ENCODE data around the gene SEMA3A. TPM values are rescaled to one million over a fixed set of nuclear protein-coding genes. Genes with fewer than 3 reads are reported as not detected.
A peak's percentile ranks its signal among the peaks of the same experiment; 100 is the strongest.
"Not testable (repeated sequence)": the region's sequence is repeated elsewhere in the genome, so short reads cannot be mapped to it uniquely, and the experiment has no call there.

The SEMA3A gene
- total RNA-seq, 1 donor, result 47.1 TPM

DNA sequence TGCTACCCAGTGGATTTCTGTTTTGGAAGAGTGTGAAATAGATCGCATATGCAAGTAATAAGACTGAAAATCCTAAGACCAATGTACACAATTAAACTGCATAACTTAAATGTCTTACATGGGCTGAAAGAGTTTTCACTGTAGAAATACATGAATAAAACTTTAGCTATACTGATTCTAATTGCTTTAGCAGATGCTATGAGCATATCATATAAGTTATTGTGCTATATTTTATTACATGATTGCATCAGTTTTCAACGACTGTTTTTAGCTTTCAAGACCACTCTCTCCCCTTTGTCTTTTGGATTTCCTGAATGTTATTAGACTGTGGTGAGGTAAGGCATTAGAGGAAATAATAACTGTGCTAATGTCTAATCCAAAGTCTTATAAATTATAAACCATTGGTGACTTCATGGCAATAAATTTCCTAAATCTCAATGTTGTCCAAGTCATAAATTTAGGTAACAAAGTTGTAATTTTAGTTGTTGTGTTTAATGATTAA is 124.5 kb downstream of the SEMA3A start:
- no peak for DNase-seq (ENCODE audit: low read depth)
- TF ChIP-seq, protein P1, sequence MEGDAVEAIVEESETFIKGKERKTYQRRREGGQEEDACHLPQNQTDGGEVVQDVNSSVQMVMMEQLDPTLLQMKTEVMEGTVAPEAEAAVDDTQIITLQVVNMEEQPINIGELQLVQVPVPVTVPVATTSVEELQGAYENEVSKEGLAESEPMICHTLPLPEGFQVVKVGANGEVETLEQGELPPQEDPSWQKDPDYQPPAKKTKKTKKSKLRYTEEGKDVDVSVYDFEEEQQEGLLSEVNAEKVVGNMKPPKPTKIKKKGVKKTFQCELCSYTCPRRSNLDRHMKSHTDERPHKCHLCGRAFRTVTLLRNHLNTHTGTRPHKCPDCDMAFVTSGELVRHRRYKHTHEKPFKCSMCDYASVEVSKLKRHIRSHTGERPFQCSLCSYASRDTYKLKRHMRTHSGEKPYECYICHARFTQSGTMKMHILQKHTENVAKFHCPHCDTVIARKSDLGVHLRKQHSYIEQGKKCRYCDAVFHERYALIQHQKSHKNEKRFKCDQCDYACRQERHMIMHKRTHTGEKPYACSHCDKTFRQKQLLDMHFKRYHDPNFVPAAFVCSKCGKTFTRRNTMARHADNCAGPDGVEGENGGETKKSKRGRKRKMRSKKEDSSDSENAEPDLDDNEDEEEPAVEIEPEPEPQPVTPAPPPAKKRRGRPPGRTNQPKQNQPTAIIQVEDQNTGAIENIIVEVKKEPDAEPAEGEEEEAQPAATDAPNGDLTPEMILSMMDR (IDR thresholded peaks at IDR 0.05; ENCODE audit: insufficient read depth, low read depth, low read length), result no peak
- H3K4me3 ChIP-seq (ENCODE audit: low read depth, low read length), result no peak overlapping the region

DNA sequence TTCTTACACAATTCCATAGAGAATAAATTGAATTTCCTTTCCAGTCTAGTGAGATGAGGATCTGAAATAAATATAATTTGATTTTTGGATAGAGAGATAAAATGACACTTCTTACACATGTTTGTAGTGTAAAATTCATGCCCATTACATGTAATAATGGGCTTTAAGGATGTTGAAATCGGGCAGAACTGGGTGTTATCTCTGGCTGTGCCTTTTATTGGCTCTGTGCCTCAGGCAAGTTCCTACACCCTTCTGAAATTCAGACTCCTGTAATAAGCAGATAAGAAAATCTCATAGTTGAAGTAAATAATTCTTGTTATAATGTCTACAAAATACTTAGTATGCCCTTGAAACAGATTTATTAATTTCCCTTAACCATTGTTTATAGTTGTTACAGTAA is 125.6 kb downstream of the SEMA3A start:
- no peak for DNase-seq (ENCODE audit: low read depth)
- TF ChIP-seq, protein P1 (IDR thresholded peaks at IDR 0.05; ENCODE audit: insufficient read depth, low read depth, low read length), result no peak

DNA sequence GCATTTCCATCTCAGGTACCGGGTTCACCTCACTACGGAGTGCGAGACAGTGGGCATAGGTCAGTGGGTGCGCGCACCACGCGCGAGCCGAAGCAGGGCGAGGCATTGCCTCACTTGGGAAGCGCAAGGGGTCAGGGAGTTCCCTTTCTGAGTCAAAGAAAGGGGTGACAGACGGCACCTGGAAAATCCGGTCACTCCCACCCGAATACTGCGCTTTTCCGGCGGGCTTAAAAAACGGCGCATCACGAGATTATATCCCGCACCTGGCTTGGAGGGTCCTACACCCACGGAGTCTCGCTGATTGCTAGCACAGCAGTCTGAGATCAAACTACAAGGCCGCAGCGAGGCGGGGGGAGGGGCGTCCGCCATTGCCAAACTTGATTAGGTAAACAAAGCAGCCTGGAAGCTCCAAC is 132.1 kb downstream of the SEMA3A start:
- DNase-seq (ENCODE audit: low read depth), result not testable (repeated sequence)

More for the DNA sequence above, 125.6 kb downstream of the SEMA3A start:
- H3K4me3 ChIP-seq (ENCODE audit: low read depth, low read length), result no peak overlapping the region

DNA sequence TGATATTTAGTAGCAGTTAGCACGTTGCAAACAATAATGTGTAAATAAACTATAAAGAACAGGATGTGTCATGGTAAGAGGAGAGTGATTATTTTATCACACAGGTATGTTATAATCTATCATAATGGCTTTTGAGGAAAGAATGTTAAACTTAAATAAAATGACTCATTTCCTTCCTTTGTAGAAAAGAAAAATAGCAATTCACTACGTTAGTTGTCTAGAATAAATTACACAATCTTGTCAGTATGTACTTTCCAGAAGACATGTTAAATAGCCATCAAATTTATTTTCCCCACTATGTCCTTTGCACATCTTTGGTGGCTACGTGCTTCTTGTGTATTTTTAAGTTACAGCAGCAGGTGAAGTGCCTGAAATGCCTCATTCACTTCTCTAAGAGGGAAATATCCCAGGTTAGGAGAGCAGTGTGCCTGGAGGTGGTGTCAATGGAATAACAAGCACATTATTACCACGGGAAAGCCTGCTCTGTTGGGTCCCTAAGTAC is 133.8 kb downstream of the SEMA3A start:
- no peak overlapping the region for H3K4me3 ChIP-seq (ENCODE audit: low read depth, low read length)
- DNase-seq (ENCODE audit: low read depth), result peak; percentile 31
- TF ChIP-seq, protein P1 (IDR thresholded peaks at IDR 0.05; ENCODE audit: insufficient read depth, low read depth, low read length), result no peak

More for the DNA sequence above, 132.1 kb downstream of the SEMA3A start:
- not testable (repeated sequence) for H3K4me3 ChIP-seq (ENCODE audit: low read depth, low read length)

DNA sequence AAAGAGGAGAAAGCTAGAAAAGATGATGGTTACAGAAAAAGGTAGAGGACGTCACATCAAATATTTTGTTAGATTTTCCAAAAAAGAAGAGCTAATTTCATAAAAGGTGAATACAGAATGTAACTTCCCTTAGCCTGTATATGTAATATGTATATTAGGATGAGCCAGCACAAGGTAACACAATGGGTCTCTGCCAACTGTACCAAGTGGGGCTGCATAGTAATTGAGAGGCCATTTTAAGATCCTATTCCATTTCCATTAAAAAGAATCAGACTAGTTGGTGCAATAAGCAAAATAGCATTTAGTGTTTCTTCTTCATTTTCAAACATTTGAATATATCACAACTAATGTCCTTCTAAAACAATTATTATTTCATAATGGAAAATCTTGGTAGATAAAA is 134.6 kb downstream of the SEMA3A start:
- TF ChIP-seq, protein P1 (IDR thresholded peaks at IDR 0.05; ENCODE audit: insufficient read depth, low read depth, low read length), result no peak
- no peak for DNase-seq (ENCODE audit: low read depth)
- no peak overlapping the region for H3K4me3 ChIP-seq (ENCODE audit: low read depth, low read length)

DNA sequence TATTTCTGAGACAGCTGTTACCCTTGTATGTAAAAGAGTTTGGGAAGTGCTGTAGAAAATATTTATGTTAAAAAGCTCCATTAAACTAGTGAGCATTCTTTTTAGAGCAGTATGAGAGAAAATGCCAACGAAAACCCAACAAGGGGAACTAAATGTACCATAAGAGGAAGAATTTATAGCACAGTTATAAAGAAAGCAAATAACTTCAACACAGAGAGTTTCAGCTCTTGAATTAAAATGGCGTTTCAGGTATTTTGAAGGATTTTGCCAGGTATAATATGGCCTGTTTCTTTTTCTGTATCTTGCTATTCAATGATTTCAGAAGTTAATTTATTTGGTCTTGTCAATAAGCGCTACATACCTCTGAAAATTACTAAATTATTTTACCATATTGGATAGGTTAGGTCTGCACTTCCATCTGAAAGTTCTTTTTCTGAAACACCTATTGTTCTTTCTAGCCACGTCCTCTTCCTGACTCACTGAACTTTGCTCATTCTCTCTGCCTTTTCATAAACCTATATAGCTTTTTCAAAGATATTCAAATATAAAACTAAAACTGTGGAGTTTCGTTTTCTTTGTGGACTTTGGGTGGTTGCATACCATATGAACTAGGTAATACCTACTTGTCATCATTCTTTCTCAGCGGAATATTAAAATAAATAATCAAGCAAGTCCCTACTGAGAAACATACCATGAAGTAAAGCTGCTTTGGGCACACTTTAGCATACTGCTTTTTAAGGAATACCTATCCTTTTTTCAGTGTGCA is 136.1 kb downstream of the SEMA3A start:
- no peak overlapping the region for H3K4me3 ChIP-seq (ENCODE audit: low read depth, low read length)
- no peak for DNase-seq (ENCODE audit: low read depth)
- TF ChIP-seq, protein P1 (IDR thresholded peaks at IDR 0.05; ENCODE audit: insufficient read depth, low read depth, low read length), result no peak

DNA sequence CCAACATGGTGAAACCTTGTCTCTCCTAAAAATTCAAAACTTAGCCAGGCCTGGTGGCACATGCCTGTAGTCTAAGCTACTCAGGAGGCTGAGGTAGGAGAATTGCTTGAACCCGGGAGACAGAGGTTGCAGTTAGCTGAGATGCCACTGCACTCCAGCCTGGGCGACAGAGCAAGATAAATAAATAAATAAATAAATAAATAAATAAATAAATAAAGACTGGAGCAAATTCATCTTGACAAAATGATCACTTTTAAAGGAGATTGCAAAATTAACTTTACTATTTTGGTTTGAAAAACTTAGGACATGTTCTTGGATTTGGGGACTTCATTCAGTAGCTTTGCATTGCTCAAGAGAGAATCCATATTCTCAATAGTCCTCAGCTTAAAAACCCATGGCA is 137.0 kb downstream of the SEMA3A start:
- TF ChIP-seq, protein P1 (IDR thresholded peaks at IDR 0.05; ENCODE audit: insufficient read depth, low read depth, low read length), result no peak

More for the DNA sequence above, 137.0 kb downstream of the SEMA3A start:
- H3K4me3 ChIP-seq (ENCODE audit: low read depth, low read length), result no peak overlapping the region
- DNase-seq (ENCODE audit: low read depth), result no peak

All from fibroblast of villous mesenchyme (primary cell).